Subcutaneous adipose tissue (tissue), 4 donors: Measurements from ENCODE around the gene FCHO2. TPM values are rescaled to one million over a fixed set of nuclear protein-coding genes. Genes with fewer than 3 reads are reported as not detected.

ENCODE experiments used
- total RNA-seq, 4 donors: library from RNA; depleted of rRNA; stranded (reverse); fragments of >200 nt; gene quantifications; one replicate each; pipeline ENCODE4 v1.1.0, GENCODE V29; 2016
- TF ChIP-seq, protein P1 (sequence below): fragments of 450-650 bp; IDR thresholded peaks from one replicate; pipeline ENCODE4 v1.5.1; 2016; ENCODE audit warnings: low read depth, mild to moderate bottlenecking, control low read depth, antibody characterized with exemption, moderate library complexity

Gene FCHO2
- total RNA-seq, 4 donors from 2014 or later, result 36.0 to 92.8 (median 65.8) TPM

DNA sequence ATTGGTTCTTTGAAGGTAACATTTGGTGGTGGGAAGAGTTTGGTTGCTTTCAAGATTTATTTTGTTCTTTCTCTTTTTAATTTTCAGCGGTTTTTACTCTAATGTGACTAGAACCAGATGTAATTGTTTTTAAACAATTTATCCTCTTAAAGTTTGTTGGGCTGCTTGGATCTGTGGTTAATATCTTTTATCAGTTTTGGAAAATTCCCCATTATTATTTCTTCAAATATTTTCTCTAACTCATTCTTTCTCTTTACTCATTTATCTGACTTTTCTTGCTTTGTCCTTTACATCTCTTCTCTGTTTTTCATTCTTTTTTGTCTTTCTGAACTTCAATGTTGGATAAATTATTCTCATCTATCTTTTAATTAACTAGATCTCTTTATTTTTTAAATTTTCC, 29.9 kb downstream of the FCHO2 start:
- TF ChIP-seq, protein P1, sequence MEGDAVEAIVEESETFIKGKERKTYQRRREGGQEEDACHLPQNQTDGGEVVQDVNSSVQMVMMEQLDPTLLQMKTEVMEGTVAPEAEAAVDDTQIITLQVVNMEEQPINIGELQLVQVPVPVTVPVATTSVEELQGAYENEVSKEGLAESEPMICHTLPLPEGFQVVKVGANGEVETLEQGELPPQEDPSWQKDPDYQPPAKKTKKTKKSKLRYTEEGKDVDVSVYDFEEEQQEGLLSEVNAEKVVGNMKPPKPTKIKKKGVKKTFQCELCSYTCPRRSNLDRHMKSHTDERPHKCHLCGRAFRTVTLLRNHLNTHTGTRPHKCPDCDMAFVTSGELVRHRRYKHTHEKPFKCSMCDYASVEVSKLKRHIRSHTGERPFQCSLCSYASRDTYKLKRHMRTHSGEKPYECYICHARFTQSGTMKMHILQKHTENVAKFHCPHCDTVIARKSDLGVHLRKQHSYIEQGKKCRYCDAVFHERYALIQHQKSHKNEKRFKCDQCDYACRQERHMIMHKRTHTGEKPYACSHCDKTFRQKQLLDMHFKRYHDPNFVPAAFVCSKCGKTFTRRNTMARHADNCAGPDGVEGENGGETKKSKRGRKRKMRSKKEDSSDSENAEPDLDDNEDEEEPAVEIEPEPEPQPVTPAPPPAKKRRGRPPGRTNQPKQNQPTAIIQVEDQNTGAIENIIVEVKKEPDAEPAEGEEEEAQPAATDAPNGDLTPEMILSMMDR, result no peak

DNA sequence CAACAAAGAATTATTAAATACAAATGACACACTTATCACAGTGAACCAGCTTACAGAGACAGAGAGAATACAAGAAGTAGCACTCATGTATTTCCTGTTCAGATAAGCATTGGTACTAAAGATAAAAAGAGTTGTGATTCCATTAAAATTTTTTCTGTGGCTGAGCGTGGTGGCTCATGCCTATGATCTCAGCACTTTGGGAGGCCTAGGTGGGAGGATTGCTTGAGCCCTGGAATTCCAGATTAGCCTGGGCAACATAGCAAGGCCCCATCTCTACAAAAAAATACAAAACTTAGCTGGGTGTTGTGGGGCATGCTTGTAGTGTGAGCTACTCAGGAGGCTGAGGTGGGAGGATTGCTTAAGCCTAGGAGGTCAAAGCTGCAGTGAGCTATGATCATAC, 32.9 kb downstream of the FCHO2 start:
- TF ChIP-seq, protein P1, result no peak

DNA sequence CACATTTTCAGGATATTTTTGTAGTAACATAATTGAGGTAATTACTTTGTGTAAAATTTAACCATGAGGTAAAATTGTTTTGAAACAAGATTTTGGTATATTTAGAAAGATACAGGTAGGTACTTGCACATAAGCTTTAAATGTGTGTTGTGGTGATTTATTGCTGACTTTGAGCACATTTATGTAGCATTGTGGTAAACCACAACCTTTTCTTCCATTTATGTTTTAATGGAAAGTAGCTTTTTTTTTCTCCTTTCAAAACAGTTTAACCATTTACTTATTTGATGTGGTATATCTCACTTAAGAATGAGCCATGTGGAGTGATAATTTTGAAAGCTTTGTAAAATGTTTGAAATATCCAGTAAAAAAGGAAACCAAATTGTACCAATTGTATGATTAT, 35.6 kb downstream of the FCHO2 start:
- TF ChIP-seq, protein P1, result no peak

- TF ChIP-seq, protein P1, result no peak
These were observed 38.7 kb downstream of the FCHO2 start for GRCh38 chr5:72994578-72994977.

- TF ChIP-seq, protein P1, result no peak
These were observed 40.8 kb downstream of the FCHO2 start for GRCh38 chr5:72996632-72997031.

- TF ChIP-seq, protein P1, result no peak
These were observed 44.1 kb downstream of the FCHO2 start for GRCh38 chr5:72999916-73000315.

GRCh38 chr5:73005886-73006285, 50.0 kb downstream of the FCHO2 start:
- TF ChIP-seq, protein P1, result no peak
